ENCODE measurements around the gene RGS17. TPM values are rescaled to one million over a fixed set of nuclear protein-coding genes. Genes with fewer than 3 reads are reported as not detected.

The RGS17 gene
- total and polyA plus RNA-seq, 2 of the 13 experiments (the other 11 are each of a cell fraction or from before 2014, with no cell fraction given), result 0.04 TPM; not detected in 1

DNA sequence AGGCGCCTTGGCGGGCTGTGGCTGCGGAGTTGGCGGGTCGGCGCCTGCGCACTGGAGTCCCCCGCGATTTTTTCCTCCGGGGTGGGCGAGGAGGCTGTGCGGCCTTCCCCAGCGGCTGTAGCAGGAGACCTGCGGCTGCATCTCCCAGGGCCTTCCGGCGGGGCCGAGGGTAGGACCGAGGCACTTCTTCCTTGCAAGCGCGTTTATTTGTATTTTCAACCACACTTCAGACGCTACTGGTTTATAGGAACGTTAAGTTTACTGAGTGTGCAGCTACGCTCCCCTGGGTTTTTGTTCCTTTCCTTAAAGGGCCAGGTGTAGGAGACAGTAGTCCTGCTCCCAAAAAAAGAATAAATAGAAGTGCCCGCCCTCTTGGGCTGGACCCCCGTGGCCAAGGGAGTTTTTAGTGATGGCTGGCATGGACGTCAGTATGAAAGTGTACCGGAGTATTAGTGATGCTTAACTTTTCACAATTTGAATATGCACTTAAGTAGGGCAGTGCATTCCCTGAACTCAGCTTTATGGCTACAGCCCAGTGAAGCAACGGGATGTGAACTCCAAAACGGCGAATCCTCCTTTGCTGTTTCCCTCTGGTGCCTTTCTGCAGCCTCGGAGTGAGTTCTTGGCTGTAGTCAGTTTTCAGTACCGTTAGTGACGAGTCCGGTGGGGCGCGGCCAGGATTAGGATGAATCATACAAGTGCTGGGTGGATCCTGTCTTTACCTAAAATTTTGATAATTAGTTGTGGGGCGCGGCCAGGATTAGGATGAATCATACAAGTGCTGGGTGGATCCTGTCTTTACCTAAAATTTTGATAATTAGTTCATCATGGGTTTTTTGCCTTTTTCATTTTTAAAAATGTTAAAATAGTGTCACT is 147.2 kb downstream of the RGS17 start (continued):
- TF ChIP-seq ATF7 (IDR thresholded peaks at IDR 0.05) (no peak), ATF7 (CRISPR knock-in tag; IDR thresholded peaks at IDR 0.05) (no peak), HOXA7 (CRISPR knock-in tag; IDR thresholded peaks at IDR 0.05) (no peak), REXO4 (CRISPR knock-in tag; IDR thresholded peaks at IDR 0.05; ENCODE audit: borderline replicate concordance) (0 out of 2 replicates have a peak, but pooled peaks have one; percentile 19), ZNF484 (CRISPR knock-in tag; IDR thresholded peaks at IDR 0.05; ENCODE audit: borderline replicate concordance, low read depth) (no peak), MTF2 (CRISPR knock-in tag; IDR thresholded peaks at IDR 0.05; ENCODE audit: borderline replicate concordance) (no peak), ZSCAN30 (CRISPR knock-in tag; IDR thresholded peaks at IDR 0.05) (peak; percentile 87; the same call in 1 of the 2 replicates), ZKSCAN1 (IDR thresholded peaks at IDR 0.05; ENCODE audit: low read length) (no peak), KLF13 (CRISPR knock-in tag; IDR thresholded peaks at IDR 0.05) (no peak), ZNF546 (CRISPR knock-in tag; conservative IDR thresholded peaks at IDR 0.05) (0 out of 2 replicates have a peak, but pooled peaks have one; percentile 7), POLR2AphosphoS2 (IDR thresholded peaks at IDR 0.05; ENCODE audit: low read depth, low read length) (no peak), PCBP1 (IDR thresholded peaks at IDR 0.05; ENCODE audit: borderline replicate concordance, low read depth, low read length) (no peak), KAT8 (CRISPR knock-in tag; IDR thresholded peaks at IDR 0.05) (peak; percentile 82; the same call in 1 of the 2 replicates), ZNF235 (CRISPR knock-in tag; IDR thresholded peaks at IDR 0.05; ENCODE audit: borderline replicate concordance) (peak; percentile 89), ZBTB42 (CRISPR knock-in tag; IDR thresholded peaks at IDR 0.05) (no peak), BORCS8-MEF2B (CRISPR knock-in tag; IDR thresholded peaks at IDR 0.05) (no peak), HMG20B (CRISPR knock-in tag; conservative IDR thresholded peaks at IDR 0.05) (no peak), TFAP4 (IDR thresholded peaks at IDR 0.05; ENCODE audit: borderline replicate concordance, low read depth) (peak; percentile 33; the same call in 1 of the 2 replicates), TOPORS (CRISPR knock-in tag; IDR thresholded peaks at IDR 0.05) (no peak), ONECUT2 (CRISPR knock-in tag; IDR thresholded peaks at IDR 0.05) (no peak)
- TF ChIP-seq, protein P1, sequence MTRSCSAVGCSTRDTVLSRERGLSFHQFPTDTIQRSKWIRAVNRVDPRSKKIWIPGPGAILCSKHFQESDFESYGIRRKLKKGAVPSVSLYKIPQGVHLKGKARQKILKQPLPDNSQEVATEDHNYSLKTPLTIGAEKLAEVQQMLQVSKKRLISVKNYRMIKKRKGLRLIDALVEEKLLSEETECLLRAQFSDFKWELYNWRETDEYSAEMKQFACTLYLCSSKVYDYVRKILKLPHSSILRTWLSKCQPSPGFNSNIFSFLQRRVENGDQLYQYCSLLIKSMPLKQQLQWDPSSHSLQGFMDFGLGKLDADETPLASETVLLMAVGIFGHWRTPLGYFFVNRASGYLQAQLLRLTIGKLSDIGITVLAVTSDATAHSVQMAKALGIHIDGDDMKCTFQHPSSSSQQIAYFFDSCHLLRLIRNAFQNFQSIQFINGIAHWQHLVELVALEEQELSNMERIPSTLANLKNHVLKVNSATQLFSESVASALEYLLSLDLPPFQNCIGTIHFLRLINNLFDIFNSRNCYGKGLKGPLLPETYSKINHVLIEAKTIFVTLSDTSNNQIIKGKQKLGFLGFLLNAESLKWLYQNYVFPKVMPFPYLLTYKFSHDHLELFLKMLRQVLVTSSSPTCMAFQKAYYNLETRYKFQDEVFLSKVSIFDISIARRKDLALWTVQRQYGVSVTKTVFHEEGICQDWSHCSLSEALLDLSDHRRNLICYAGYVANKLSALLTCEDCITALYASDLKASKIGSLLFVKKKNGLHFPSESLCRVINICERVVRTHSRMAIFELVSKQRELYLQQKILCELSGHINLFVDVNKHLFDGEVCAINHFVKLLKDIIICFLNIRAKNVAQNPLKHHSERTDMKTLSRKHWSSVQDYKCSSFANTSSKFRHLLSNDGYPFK (CRISPR knock-in tag; IDR thresholded peaks at IDR 0.05; ENCODE audit: borderline replicate concordance), result peak; percentile 85; the same call in 1 of the 2 replicates
- TF ChIP-seq, protein P2, sequence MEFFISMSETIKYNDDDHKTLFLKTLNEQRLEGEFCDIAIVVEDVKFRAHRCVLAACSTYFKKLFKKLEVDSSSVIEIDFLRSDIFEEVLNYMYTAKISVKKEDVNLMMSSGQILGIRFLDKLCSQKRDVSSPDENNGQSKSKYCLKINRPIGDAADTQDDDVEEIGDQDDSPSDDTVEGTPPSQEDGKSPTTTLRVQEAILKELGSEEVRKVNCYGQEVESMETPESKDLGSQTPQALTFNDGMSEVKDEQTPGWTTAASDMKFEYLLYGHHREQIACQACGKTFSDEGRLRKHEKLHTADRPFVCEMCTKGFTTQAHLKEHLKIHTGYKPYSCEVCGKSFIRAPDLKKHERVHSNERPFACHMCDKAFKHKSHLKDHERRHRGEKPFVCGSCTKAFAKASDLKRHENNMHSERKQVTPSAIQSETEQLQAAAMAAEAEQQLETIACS (CRISPR knock-in tag; IDR thresholded peaks at IDR 0.05), result 0 out of 2 replicates have a peak, but pooled peaks have one; percentile 38
- TF ChIP-seq, protein P3, sequence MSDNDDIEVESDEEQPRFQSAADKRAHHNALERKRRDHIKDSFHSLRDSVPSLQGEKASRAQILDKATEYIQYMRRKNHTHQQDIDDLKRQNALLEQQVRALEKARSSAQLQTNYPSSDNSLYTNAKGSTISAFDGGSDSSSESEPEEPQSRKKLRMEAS (IDR thresholded peaks at IDR 0.05), result no peak
